Transverse colon (tissue), 4 donors: ENCODE measurements around the gene MAST4. TPM values are rescaled to one million over a fixed set of nuclear protein-coding genes. Genes with fewer than 3 reads are reported as not detected.

Experiments
- DNase-seq: peaks from one replicate; pipeline ENCODE4 v3.0.0-alpha.2; 2019
- H3K27ac ChIP-seq, 4 donors: fragments of 200-600 bp; sonication (generic); 2 replicates each; pipeline ENCODE4 v1.5.1; 2016 to 2018; ENCODE audit warnings: inconsistent platforms in 4 of 4
- H3K27me3 ChIP-seq: fragments of 200-600 bp; sonication (generic); 2 replicates; pipeline ENCODE4 v1.5.1; 2017; ENCODE audit warnings: inconsistent platforms
- H3K36me3 ChIP-seq, 4 donors: fragments of 200-600 bp; sonication (generic); 2 replicates each; pipeline ENCODE4 v1.5.1; 2017 to 2019; ENCODE audit warnings: inconsistent platforms in 4 of 4
- H3K4me1 ChIP-seq, 4 donors: fragments of 200-600 bp; sonication (generic); 2 replicates each; pipeline ENCODE4 v1.5.1; 2017 to 2020; ENCODE audit warnings: inconsistent platforms in 4 of 4
- H3K4me3 ChIP-seq, 4 donors: fragments of 200-600 bp; sonication (generic); 1 replicate in 1 of 4; 2 replicates in 3 of 4; pipeline versions ENCODE4 v1.5.1 to v1.6.1; 2017 to 2019; ENCODE audit warnings: inconsistent platforms in 4 of 4
- H3K9me3 ChIP-seq, 2 donors: fragments of 200-600 bp; sonication (generic); 2 replicates each; pipeline ENCODE4 v1.5.1; 2017 to 2019; ENCODE audit warnings: inconsistent platforms in 2 of 2
- EP300 ChIP-seq: sonication (generic); formaldehyde crosslinking; IDR thresholded peaks from one replicate; pipeline ENCODE4 v1.6.1; 2017; ENCODE audit warnings: antibody characterized with exemption, low read depth
- POLR2A ChIP-seq: fragments of 450-650 bp; IDR thresholded peaks from one replicate; pipeline ENCODE4 v1.6.1; 2016; ENCODE audit warnings: antibody characterized with exemption, mild to moderate bottlenecking, moderate library complexity
- POLR2AphosphoS5 ChIP-seq, 3 donors: sonication (generic); formaldehyde crosslinking; IDR thresholded peaks; one replicate each; pipeline ENCODE4 v1.6.1; 2016; ENCODE audit warnings: antibody characterized with exemption in 3 of 3
- WGBS, 2 donors: methylation state at CpG; one replicate each; pipeline ENCODE4 v1.1.5; 2018; ENCODE audit warnings: low coverage in 1 of 2; 5-methylcytosine and 5-hydroxymethylcytosine counted together
- in situ Hi-C, 4 donors: fragments of 200-750 bp; cut with MboI; loops; one replicate each; pipeline versions ENCODE4 v1.15.0 to v1.15.1; 2017; ENCODE audit warnings: low sequenced_read_pairs in 3 of 4, low pct_ligation_motif_present in 1 of 4, low pct_unique_long_range_greater_than_20kb in 1 of 4
- intact Hi-C: fragments of 100-400 bp; cut with DNase I; formaldehyde crosslinking; loops from one replicate; pipeline ENCODE4 v1.15.1; 2023; ENCODE audit warnings: low total_unique reads
- total RNA-seq, 4 donors: library from RNA; depleted of rRNA; stranded (reverse); fragments of >200 nt; gene quantifications; one replicate each; pipeline ENCODE4 v1.1.0, GENCODE V29; 2016
- TF ChIP-seq, protein P1 (sequence below), 5 experiments: fragments of 200-600 bp in 3 of 5; fragments of 450-650 bp in 2 of 5; sonication (generic) in 3 of 5; IDR thresholded peaks; 1 replicate in 2 of 5; 2 replicates in 3 of 5; pipeline ENCODE4 v1.5.1; 2016 to 2017; ENCODE audit warnings: antibody characterized with exemption in 5 of 5, inconsistent platforms in 3 of 5, mild to moderate bottlenecking in 2 of 5, moderate library complexity in 1 of 5

MAST4 gene
- total RNA-seq, 4 donors from 2014 or later, result 20.3 to 46.8 (median 35.4) TPM

DNA sequence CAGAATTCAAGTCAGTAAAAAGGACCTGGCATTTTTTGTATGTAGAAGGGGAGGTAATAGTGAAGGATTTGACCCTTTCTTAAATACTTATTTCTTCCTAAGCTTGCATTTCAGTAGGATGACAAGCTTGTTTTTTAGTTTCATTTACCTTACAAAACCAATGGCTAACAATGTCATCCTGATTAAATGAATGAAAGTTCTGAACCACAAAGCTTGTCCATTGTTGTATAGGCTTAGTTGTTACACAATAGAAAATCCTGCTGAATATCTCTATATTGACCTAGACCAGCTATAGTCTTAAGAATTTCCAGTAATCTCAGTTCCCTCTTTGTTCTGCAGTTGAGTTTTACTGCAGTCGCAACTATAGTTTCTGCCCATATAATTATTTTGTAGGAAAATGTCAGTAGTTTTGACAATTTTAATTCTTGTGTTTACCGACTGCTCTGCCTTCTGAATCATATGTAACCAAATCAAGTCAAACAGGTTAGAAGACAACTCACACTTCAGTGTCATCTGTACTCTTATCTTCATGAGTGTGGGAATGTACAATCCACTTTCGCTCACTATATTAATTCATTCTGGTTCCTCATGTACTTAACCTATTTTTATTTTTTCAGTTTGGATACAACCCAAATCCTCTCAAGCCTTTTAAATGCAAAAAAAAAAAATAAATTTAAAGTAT, 404.7 kb downstream of the MAST4 start:
- H3K4me3 ChIP-seq, result no peak overlapping the region
- peaks cover 5 to 24% (median 15%) of the 10 kb centered on the region in 4 donors for H3K4me1 ChIP-seq
- no peaks in the 10 kb centered on the region for H3K36me3 ChIP-seq
- DNase-seq, result no peak
- intact Hi-C loops, result loop anchor here (5.0 to 10.0 kb wide), 2 partner anchors 91 to 1244 kb away; no protein-coding TSS in a partner anchor
- in situ Hi-C loops, result no loop called here
- WGBS, 2 donors, result 91 to 96% methylated on average over 3 of the region's 3 CpGs
- TF ChIP-seq, protein P1, sequence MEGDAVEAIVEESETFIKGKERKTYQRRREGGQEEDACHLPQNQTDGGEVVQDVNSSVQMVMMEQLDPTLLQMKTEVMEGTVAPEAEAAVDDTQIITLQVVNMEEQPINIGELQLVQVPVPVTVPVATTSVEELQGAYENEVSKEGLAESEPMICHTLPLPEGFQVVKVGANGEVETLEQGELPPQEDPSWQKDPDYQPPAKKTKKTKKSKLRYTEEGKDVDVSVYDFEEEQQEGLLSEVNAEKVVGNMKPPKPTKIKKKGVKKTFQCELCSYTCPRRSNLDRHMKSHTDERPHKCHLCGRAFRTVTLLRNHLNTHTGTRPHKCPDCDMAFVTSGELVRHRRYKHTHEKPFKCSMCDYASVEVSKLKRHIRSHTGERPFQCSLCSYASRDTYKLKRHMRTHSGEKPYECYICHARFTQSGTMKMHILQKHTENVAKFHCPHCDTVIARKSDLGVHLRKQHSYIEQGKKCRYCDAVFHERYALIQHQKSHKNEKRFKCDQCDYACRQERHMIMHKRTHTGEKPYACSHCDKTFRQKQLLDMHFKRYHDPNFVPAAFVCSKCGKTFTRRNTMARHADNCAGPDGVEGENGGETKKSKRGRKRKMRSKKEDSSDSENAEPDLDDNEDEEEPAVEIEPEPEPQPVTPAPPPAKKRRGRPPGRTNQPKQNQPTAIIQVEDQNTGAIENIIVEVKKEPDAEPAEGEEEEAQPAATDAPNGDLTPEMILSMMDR (IDR thresholded peaks at IDR 0.05), result no peak
- TF ChIP-seq POLR2A (no peak), POLR2AphosphoS5 (IDR thresholded peaks at IDR 0.05) (no peak)
- H3K27me3 ChIP-seq, result no peaks in the 10 kb centered on the region
- H3K9me3 ChIP-seq, result no peaks in the 10 kb centered on the region
- H3K27ac ChIP-seq, result no peak overlapping the region

DNA sequence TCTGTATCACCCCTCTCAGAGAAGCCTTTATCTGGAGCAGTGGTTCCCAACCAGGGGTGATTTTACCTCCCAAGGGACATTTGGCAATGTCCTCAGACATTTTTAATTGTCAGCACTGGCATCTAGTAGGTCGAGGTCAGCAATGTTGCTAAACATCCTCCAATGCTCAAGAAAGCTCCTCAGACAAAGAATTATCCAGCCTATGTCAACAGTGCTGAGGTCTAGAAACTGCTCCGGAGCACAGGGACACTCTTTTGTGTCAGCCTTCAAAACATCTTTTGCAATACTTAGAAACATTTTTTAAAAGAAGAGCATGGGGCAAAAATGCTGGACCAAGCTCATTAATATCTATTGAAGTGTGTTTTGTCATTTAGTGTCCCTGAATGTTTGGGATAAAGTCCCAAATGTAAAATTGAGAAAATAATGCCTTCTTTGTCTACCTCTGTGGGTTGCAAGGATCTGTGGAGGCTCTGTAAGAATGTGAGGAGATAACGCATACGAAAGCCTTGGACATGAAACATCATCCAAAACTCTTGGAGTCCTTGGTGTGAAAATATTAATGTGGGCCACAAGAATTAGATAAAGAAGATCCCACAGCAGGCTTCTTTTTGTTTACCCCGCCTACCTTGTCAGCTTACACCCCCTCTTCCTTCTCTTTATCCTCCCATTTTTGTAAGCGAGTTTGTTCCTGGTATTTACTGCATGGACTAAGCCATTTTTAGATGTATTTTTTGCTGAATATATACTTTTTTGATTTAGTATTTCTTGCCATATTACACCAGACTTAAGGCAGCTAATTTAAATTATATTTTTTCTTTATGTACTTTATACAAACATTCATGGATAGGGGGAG, 406.9 kb downstream of the MAST4 start:
- H3K27me3 ChIP-seq, result no peaks in the 10 kb centered on the region
- no peaks in the 10 kb centered on the region for H3K9me3 ChIP-seq
- no peak for DNase-seq
- peaks cover 9 to 44% (median 31%) of the 10 kb centered on the region in 4 donors for H3K4me1 ChIP-seq
- peak overlapping the region in 3 of 4 donors; percentile 53 to 74 (median 54) for H3K4me3 ChIP-seq
- in situ Hi-C loops, result no loop called here
- TF ChIP-seq POLR2AphosphoS5 (IDR thresholded peaks at IDR 0.05), result no peak
- no peak for TF ChIP-seq POLR2A
- no peak for TF ChIP-seq EP300
- TF ChIP-seq, protein P1 (IDR thresholded peaks at IDR 0.05), result no peak
- WGBS, 2 donors, result 31 to 36% methylated on average over 3 to 6 of the region's 6 CpGs
- peak overlapping the region; percentile 85 to 92 (median 90) for H3K27ac ChIP-seq
- intact Hi-C loops, result loop anchor here (5.0 to 10.0 kb wide), 2 partner anchors 89 to 1242 kb away; no protein-coding TSS in a partner anchor
- H3K36me3 ChIP-seq, result no peaks in the 10 kb centered on the region

DNA sequence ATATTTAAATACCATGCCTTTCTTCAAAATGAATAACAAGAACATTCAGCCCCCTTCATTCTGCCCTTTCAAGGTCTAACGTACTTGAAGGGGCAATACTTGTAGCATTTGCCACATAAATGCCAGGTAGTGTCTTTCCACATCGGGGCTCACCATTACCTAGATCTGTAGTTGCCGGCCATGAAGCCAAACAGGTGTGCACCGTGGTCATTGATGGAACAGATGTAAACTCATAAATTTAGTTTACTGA, 407.4 kb downstream of the MAST4 start:
- peaks cover 9 to 46% (median 31%) of the 10 kb centered on the region in 4 donors for H3K4me1 ChIP-seq
- TF ChIP-seq POLR2A (no peak), EP300 (no peak), POLR2AphosphoS5 (IDR thresholded peaks at IDR 0.05) (no peak)
- TF ChIP-seq, protein P1 (IDR thresholded peaks at IDR 0.05), result no peak
- peak overlapping the region; percentile 22 to 74 (median 54) for H3K4me3 ChIP-seq
- no peaks in the 10 kb centered on the region for H3K36me3 ChIP-seq
- H3K27me3 ChIP-seq, result no peaks in the 10 kb centered on the region
- H3K27ac ChIP-seq, result peak overlapping the region; percentile 85 to 92 (median 90)
- no peaks in the 10 kb centered on the region for H3K9me3 ChIP-seq
- WGBS, 2 donors, result 1 to 3% methylated on average over 3 to 4 of the region's 4 CpGs
- intact Hi-C loops (loop anchor here (5.0 to 10.0 kb wide), 2 partner anchors 89 to 1241 kb away; no protein-coding TSS in a partner anchor), in situ Hi-C loops (no loop called here)
- DNase-seq, result no peak
